ENCODE data around the gene OR7A5. TPM values are rescaled to one million over a fixed set of nuclear protein-coding genes. Genes with fewer than 3 reads are reported as not detected.

The OR7A5 gene
- total and polyA plus RNA-seq, 2 of the 8 experiments (the other 6 are each of a cell fraction or from before 2014, with no cell fraction given) = not detected

DNA sequence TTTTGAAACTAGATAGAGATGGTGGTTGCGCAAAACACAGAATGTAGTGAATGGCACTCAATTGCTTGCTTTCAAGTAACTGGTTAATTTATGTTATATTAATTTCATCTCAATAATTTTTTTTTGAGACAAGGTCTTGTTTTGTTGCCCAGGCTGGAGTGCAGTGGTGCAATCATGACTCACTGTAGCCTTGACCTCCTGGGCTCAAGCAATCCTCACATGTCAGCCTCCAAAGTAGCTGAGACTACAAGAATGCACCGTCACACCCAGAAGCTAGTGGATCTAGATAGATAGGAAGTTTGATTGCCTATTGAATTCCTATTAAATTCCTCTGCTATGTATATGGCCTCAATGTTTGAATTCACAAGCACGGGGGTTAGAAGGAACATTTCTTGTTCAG is 30.2 kb downstream of the OR7A5 start:
- Histone ChIP-seq H3K4ac (replicated peaks; ENCODE audit: insufficient read length, low read depth, low read length) (no peak overlapping the region), H4K20me1 (replicated peaks in 1 of 2; ENCODE audit: control insufficient read depth in 1 of 2, insufficient read depth in 2 of 2, low read length in 2 of 2) (no peaks in the 10 kb centered on the region), H2BK5ac (ENCODE audit: low read depth, low read length) (no peak overlapping the region), H3K9ac (replicated peaks in 1 of 4; ENCODE audit: extremely low read depth in 1 of 4, low read depth in 3 of 4, low read length in 3 of 4) (no peak overlapping the region), H3K36me3 (ENCODE audit: control insufficient read depth in 2 of 4, insufficient read depth in 4 of 4, low read length in 3 of 4) (no peaks in the 10 kb centered on the region), H3K27ac (ENCODE audit: low read depth, low read length) (no peak overlapping the region), H3K79me2 (ENCODE audit: control insufficient read depth in 1 of 2, insufficient read depth in 2 of 2, low read length in 2 of 2) (no peaks in the 10 kb centered on the region), H3K4me3 (ENCODE audit: extremely low read depth in 1 of 4, insufficient read depth in 2 of 4, low read depth in 3 of 4, low read length in 4 of 4) (no peak overlapping the region), H2BK20ac (ENCODE audit: low read length) (no peak overlapping the region), H2BK12ac (ENCODE audit: low read depth, low read length) (no peak overlapping the region), H3K79me1 (ENCODE audit: low read depth, low read length) (no peaks in the 10 kb centered on the region), H2AFZ (ENCODE audit: low read length) (no peak overlapping the region), H4K91ac (replicated peaks; ENCODE audit: insufficient read length, low read length) (no peak overlapping the region), H2BK120ac (replicated peaks; ENCODE audit: low read depth, low read length) (no peak overlapping the region), H3K56ac (replicated peaks; ENCODE audit: insufficient read length, low read depth, low read length) (no peak overlapping the region), H3K18ac (ENCODE audit: extremely low read depth, low read length) (no peak overlapping the region), H3K14ac (ENCODE audit: insufficient read length) (no peak overlapping the region), H4K5ac (ENCODE audit: insufficient read length, low read depth, low read length) (no peak overlapping the region), H2AK5ac (ENCODE audit: low read depth, low read length) (no peak overlapping the region), H3K23ac (ENCODE audit: insufficient read length) (no peak overlapping the region), H3K9me3 (ENCODE audit: insufficient read depth in 2 of 2, low read depth in 1 of 2, low read length in 1 of 2) (peaks cover 10 to 18% of the 10 kb centered on the region in 2 experiments; a peak in 2 of 4 replicates), H4K8ac (ENCODE audit: extremely low read depth, insufficient read depth, low read length) (no peak overlapping the region), H3K4me1 (replicated peaks in 1 of 4; ENCODE audit: control insufficient read depth in 3 of 4, insufficient read depth in 4 of 4, low read length in 3 of 4) (no peaks in the 10 kb centered on the region), H3K27me3 (replicated peaks in 1 of 4; ENCODE audit: control insufficient read depth in 3 of 4, extremely low read depth in 1 of 4, insufficient read depth in 3 of 4, low read length in 3 of 4) (no peaks in the 10 kb centered on the region), H3K4me2 (ENCODE audit: insufficient read depth in 1 of 2, low read depth in 2 of 2, low read length in 2 of 2) (no peak overlapping the region), H2BK15ac (ENCODE audit: low read length) (no peak overlapping the region), H3K23me2 (ENCODE audit: low read depth, low read length) (no peaks in the 10 kb centered on the region)
- 85 to 100% methylated on average over 1 to 3 of the region's 3 CpGs for WGBS, 2 experiments (ENCODE audit: extremely low coverage in 1 of 2, insufficient coverage in 1 of 2, insufficient read length in 1 of 2, insufficient replicate concordance in 2 of 2, low coverage in 1 of 2, low lambda C conversion rate in 2 of 2, missing lambda C conversion rate in 1 of 2)
- ChIA-PET CTCF (ENCODE audit: partially characterized antibody) (interaction anchor here (1.0 kb wide), 1 partner anchor 17 kb away, joined by 3 read pairs; no protein-coding TSS in a partner anchor), POLR2A (ENCODE audit: partially characterized antibody) (interaction anchor here (1.0 kb wide), 1 partner anchor 116 kb away, joined by 3 read pairs; no protein-coding TSS in a partner anchor)
- FAIRE-seq = no peak
- no peak for DNase-seq (ENCODE audit: low read depth in 1 of 2, low spot score in 2 of 2)
- no peak for TF ChIP-seq RXRA (IDR thresholded peaks at IDR 0.05; ENCODE audit: insufficient read depth, low read depth, low read length)
- TF ChIP-seq TAF1 (IDR thresholded peaks at IDR 0.05; ENCODE audit: low read depth, low read length) = no peak
- TF ChIP-seq ZNF274 (IDR thresholded peaks at IDR 0.05; ENCODE audit: borderline replicate concordance, extremely low read depth, low read length) = no peak
